GM12864 (cell line): ENCODE measurements around the gene TCF12.

Experiments used
- DNase-seq: peaks from one replicate; pipeline ENCODE4 v3.0.0-alpha.2; 2011; ENCODE audit warnings: low read depth
- H3K4me3 ChIP-seq: 2 replicates; pipeline ENCODE4 v1.5.1; 2011; ENCODE audit warnings: mild to moderate bottlenecking, low read depth, low read length, control low read depth
- TF ChIP-seq, protein P1 (sequence below): IDR thresholded peaks from 2 replicates; pipeline ENCODE4 v1.5.1; 2011; ENCODE audit warnings: low read depth, mild to moderate bottlenecking, moderate library complexity, low read length, control low read depth, inconsistent platforms; ENCODE audit errors: missing control alignments

The TCF12 gene

GRCh38 chr15:57165992-57166391 lies 247.5 kb downstream of the TCF12 start:
- TF ChIP-seq, protein P1, sequence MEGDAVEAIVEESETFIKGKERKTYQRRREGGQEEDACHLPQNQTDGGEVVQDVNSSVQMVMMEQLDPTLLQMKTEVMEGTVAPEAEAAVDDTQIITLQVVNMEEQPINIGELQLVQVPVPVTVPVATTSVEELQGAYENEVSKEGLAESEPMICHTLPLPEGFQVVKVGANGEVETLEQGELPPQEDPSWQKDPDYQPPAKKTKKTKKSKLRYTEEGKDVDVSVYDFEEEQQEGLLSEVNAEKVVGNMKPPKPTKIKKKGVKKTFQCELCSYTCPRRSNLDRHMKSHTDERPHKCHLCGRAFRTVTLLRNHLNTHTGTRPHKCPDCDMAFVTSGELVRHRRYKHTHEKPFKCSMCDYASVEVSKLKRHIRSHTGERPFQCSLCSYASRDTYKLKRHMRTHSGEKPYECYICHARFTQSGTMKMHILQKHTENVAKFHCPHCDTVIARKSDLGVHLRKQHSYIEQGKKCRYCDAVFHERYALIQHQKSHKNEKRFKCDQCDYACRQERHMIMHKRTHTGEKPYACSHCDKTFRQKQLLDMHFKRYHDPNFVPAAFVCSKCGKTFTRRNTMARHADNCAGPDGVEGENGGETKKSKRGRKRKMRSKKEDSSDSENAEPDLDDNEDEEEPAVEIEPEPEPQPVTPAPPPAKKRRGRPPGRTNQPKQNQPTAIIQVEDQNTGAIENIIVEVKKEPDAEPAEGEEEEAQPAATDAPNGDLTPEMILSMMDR: no peak
- no peak overlapping the region for H3K4me3 ChIP-seq
- DNase-seq: no peak

DNA sequence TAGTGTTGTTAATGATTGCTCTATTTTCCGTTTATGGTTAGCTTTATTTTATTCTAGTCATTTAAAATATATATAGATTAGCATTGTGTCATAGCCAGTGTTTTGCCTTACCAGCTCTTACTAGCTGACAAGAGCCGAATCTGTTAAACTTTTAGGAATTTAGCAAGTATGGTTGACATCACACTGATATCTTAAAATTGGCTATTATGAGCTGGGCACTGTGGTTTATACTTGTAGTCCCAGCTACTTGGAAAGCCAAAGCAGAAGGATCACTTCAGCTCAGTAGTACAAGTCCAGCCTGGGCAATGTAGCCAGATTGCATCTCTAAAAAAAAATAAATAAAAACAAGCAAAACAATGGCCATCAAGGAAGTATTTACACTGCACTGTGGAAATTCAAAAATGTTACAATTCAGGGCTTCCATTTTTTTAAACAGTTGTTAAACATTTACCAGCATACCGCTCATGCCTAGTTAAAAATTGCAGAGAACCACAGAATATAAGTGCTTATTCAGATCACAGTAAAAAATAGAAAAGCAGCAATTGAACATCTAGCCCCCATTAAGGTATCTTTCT lies 249.5 kb downstream of the TCF12 start:
- TF ChIP-seq, protein P1: no peak
- no peak overlapping the region for H3K4me3 ChIP-seq
- DNase-seq: no peak

GRCh38 chr15:57169643-57170042 lies 251.2 kb downstream of the TCF12 start:
- DNase-seq: no peak
- TF ChIP-seq, protein P1: no peak
- H3K4me3 ChIP-seq: no peak overlapping the region

DNA sequence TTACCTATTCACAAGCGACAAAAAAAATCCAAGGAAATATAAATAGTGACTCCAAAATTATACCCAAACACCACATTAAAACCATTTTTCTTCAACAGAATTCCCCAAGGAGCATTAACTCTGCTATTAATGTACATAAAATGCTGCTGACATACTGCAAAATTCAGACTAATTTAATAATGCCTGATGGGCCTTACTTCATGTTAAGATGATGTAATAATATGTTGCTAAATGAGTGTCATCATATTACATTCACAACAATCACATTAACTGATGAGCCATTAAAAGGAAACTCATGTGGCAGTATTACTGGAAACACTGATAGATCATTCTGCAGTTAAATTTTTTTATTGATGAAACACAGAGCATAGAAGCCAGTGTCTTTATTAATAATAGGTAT lies 253.0 kb downstream of the TCF12 start:
- TF ChIP-seq, protein P1: no peak
- no peak for DNase-seq
- H3K4me3 ChIP-seq: no peak overlapping the region

DNA sequence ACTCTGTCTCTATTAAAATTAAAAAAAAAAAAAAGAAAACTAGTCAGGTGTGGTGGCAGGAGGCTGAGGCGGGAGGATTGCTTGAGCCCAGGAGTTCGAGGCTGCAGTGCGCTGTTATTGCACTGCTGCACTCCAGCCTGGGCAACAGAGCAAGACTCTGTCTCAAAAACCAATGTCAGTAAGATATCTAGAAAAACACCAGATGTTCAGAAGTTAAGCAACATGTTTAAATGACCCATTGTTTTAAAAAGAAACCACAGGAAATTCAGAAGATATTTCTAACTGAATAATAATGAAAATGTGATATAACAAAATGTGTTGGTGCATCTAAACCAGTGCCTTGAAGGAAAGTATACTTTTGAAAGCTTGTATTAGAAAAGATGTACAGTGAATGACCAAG lies 254.5 kb downstream of the TCF12 start:
- TF ChIP-seq, protein P1: no peak
- no peak for DNase-seq
- no peak overlapping the region for H3K4me3 ChIP-seq

DNA sequence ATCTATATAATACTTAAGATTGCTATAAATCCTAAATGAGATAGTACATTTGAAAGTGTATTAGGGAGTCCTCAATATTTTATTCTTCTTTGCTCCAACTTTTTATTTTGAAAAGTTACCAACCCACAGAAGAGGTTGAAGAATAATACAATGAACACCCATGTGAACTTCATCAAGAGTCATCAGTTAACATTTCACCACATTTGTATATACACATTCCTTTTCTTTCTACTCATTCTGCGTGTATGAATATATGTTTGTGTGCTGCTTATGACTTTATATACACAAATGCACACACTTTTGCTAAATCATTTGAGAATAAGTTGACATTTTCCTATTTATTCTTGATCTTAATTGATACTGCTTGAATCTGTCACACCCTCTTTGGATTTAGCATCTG lies 264.6 kb downstream of the TCF12 start:
- no peak for DNase-seq
- TF ChIP-seq, protein P1: no peak
- no peak overlapping the region for H3K4me3 ChIP-seq

GRCh38 chr15:57183614-57184344 lies 265.3 kb downstream of the TCF12 start:
- DNase-seq: no peak
- H3K4me3 ChIP-seq: no peak overlapping the region
- TF ChIP-seq, protein P1: no peak
